Nephron (organoid): ENCODE results near the gene KCNJ11.

Source experiments
- H3K27ac Mint-ChIP-seq, 3 experiments: 2 replicates each; pipeline ENCODE4 v1.8.0; 2020; ENCODE audit warnings: mixed read lengths in 3 of 3, mild to moderate bottlenecking in 2 of 3, moderate library complexity in 1 of 3
- H3K27me3 Mint-ChIP-seq: 2 replicates; pipeline ENCODE4 v1.8.0; 2021; ENCODE audit warnings: low read depth, mild to moderate bottlenecking, moderate library complexity, mixed read lengths
- H3K36me3 Mint-ChIP-seq: 2 replicates; pipeline ENCODE4 v1.8.0; 2020; ENCODE audit warnings: low read depth, mixed read lengths
- H3K4me1 Mint-ChIP-seq: 2 replicates; pipeline ENCODE4 v1.8.0; 2020; ENCODE audit warnings: mixed read lengths
- H3K4me3 Mint-ChIP-seq, 3 experiments: 2 replicates each; pipeline ENCODE4 v1.8.0; 2020; ENCODE audit warnings: mild to moderate bottlenecking in 3 of 3, mixed read lengths in 3 of 3, moderate library complexity in 2 of 3
- H3K9me3 Mint-ChIP-seq: 2 replicates; pipeline ENCODE4 v1.8.0; 2020; ENCODE audit warnings: mixed read lengths
- TF ChIP-seq, protein P1 (sequence below), 3 experiments: fragments of 200-600 bp; sonication (generic); IDR thresholded peaks; one replicate each; pipeline ENCODE4 v1.5.0; 2021; ENCODE audit warnings: antibody characterized with exemption in 3 of 3; ENCODE audit not compliant: unreplicated experiment in 3 of 3

The KCNJ11 gene

GRCh38 chr11:17402486-17402885, 14.0 kb upstream of the KCNJ11 start:
- Mint-ChIP-seq H3K4me1 (peaks cover 8% of the 10 kb centered on the region), H3K27ac (no peak overlapping the region), H3K27me3 (peaks cover 23% of the 10 kb centered on the region), H3K36me3 (no peaks in the 10 kb centered on the region), H3K4me3 (no peak overlapping the region), H3K9me3 (no peaks in the 10 kb centered on the region)
- TF ChIP-seq, protein P1, sequence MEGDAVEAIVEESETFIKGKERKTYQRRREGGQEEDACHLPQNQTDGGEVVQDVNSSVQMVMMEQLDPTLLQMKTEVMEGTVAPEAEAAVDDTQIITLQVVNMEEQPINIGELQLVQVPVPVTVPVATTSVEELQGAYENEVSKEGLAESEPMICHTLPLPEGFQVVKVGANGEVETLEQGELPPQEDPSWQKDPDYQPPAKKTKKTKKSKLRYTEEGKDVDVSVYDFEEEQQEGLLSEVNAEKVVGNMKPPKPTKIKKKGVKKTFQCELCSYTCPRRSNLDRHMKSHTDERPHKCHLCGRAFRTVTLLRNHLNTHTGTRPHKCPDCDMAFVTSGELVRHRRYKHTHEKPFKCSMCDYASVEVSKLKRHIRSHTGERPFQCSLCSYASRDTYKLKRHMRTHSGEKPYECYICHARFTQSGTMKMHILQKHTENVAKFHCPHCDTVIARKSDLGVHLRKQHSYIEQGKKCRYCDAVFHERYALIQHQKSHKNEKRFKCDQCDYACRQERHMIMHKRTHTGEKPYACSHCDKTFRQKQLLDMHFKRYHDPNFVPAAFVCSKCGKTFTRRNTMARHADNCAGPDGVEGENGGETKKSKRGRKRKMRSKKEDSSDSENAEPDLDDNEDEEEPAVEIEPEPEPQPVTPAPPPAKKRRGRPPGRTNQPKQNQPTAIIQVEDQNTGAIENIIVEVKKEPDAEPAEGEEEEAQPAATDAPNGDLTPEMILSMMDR (IDR thresholded peaks at IDR 0.05; ENCODE audit: unreplicated experiment in 3 of 3): no peak

GRCh38 chr11:17401841-17402240, 13.4 kb upstream of the KCNJ11 start:
- Mint-ChIP-seq H3K4me1 (peaks cover 8% of the 10 kb centered on the region), H3K27me3 (peaks cover 23% of the 10 kb centered on the region), H3K27ac (no peak overlapping the region), H3K36me3 (no peaks in the 10 kb centered on the region), H3K9me3 (no peaks in the 10 kb centered on the region), H3K4me3 (no peak overlapping the region)
- TF ChIP-seq, protein P1 (IDR thresholded peaks at IDR 0.05; ENCODE audit: unreplicated experiment in 3 of 3): no peak

DNA sequence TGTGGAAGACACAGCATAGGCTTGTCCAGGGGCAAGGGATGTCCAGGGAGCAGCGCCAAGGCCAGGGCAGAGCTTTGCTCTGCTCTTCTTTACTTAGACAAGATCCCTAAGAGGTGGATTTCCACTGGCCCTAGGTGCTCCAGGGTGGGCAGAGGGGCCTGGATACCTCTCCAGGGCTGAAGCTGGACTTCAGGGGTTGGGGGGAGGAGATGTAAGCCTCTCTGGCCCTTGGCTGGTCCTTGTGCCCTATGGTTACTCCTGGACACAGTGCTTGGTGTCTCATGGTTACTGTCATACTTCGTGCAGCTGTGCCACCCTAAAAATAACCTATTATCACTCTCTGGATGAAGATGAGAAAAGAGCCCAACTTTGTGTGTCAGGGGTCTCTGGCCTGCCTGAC, 12.9 kb upstream of the KCNJ11 start:
- H3K9me3 Mint-ChIP-seq: no peaks in the 10 kb centered on the region
- peaks cover 23% of the 10 kb centered on the region for H3K27me3 Mint-ChIP-seq
- H3K27ac Mint-ChIP-seq: no peak overlapping the region
- H3K4me1 Mint-ChIP-seq: peaks cover 8% of the 10 kb centered on the region
- no peaks in the 10 kb centered on the region for H3K36me3 Mint-ChIP-seq
- no peak overlapping the region for H3K4me3 Mint-ChIP-seq
- TF ChIP-seq, protein P1 (IDR thresholded peaks at IDR 0.05; ENCODE audit: unreplicated experiment in 3 of 3): no peak

GRCh38 chr11:17400048-17400775, 11.8 kb upstream of the KCNJ11 start:
- Mint-ChIP-seq H3K27me3 (peaks cover 18% of the 10 kb centered on the region), H3K36me3 (no peaks in the 10 kb centered on the region), H3K4me3 (no peak overlapping the region), H3K4me1 (no peaks in the 10 kb centered on the region), H3K9me3 (no peaks in the 10 kb centered on the region), H3K27ac (no peak overlapping the region)
- TF ChIP-seq, protein P1 (IDR thresholded peaks at IDR 0.05; ENCODE audit: unreplicated experiment in 3 of 3): no peak

- Mint-ChIP-seq H3K9me3 (no peaks in the 10 kb centered on the region), H3K4me3 (no peak overlapping the region), H3K4me1 (no peaks in the 10 kb centered on the region), H3K27me3 (peaks cover 15% of the 10 kb centered on the region), H3K36me3 (no peaks in the 10 kb centered on the region), H3K27ac (no peak overlapping the region)
- TF ChIP-seq, protein P1 (IDR thresholded peaks at IDR 0.05; ENCODE audit: unreplicated experiment in 3 of 3): no peak
These were observed 10.8 kb upstream of the KCNJ11 start for GRCh38 chr11:17399236-17399635.
